ENCODE data around the gene IMPG2.

Gene IMPG2

GRCh38 chr3:101184111-101184510 is 136.3 kb downstream of the IMPG2 start:
- no peak for DNase-seq (ENCODE audit: low read depth)

- DNase-seq (ENCODE audit: low read depth), result no peak
These were observed 137.2 kb downstream of the IMPG2 start for GRCh38 chr3:101183151-101183550.

GRCh38 chr3:101182734-101183133 is 137.6 kb downstream of the IMPG2 start:
- DNase-seq (ENCODE audit: low read depth), result no peak

GRCh38 chr3:101181801-101182200 is 138.6 kb downstream of the IMPG2 start:
- no peak for DNase-seq (ENCODE audit: low read depth)

- no peak for DNase-seq (ENCODE audit: low read depth)
These were observed 140.7 kb downstream of the IMPG2 start for GRCh38 chr3:101179637-101180036.

- no peak for DNase-seq (ENCODE audit: low read depth)
These were observed 142.8 kb downstream of the IMPG2 start for GRCh38 chr3:101177577-101177976.

Measured in stimulated activated CD8-positive, alpha-beta memory T cell treated with anti-CD3 and anti-CD28 coated beads, Interleukin-7, amount 100 ng/mL, for 24 hours (primary cell).